Endothelial cell of umbilical vein (primary cell): ENCODE data around the gene NUDCD3. TPM values are rescaled to one million over a fixed set of nuclear protein-coding genes. Genes with fewer than 3 reads are reported as not detected.

Experiments used
- BruUV-seq: library from RNA; stranded (reverse); fragments of 400-500 nt; replicated peaks from 2 replicates; lab custom pipeline; 2021; lab: Mats Ljungman, UMichigan
- CTCF ChIA-PET: fragments of 300-600, 350-600 bp; sonication (Branson Sonifier 250); formaldehyde crosslinking; loops from one replicate; lab custom pipeline; 2021; ENCODE audit warnings: antibody characterized with exemption, inconsistent platforms; lab: Charles Lee
- POLR2A ChIA-PET: fragments of 300-600, 350-600 bp; sonication (Branson Sonifier 250); formaldehyde crosslinking; loops from one replicate; lab custom pipeline; 2021; ENCODE audit warnings: antibody characterized with exemption, inconsistent platforms; lab: Charles Lee
- DNase-seq: peaks from one replicate; pipeline ENCODE4 v3.0.0-alpha.2; 2011; ENCODE audit warnings: low read depth, low spot score
- FAIRE-seq: peaks from 2 replicates; lab custom pipeline; 2011; peaks lifted over from hg19 to GRCh38; lab: Jason Lieb, UNC
- H2AFZ ChIP-seq: 2 replicates; pipeline ENCODE4 v1.6.0; 2012; ENCODE audit warnings: low read depth, low read length, control low read depth, inconsistent platforms
- H3K27ac ChIP-seq: 2 replicates; pipeline ENCODE4 v1.5.1; 2011; ENCODE audit warnings: low read depth, mild to moderate bottlenecking, control low read depth, low read length, moderate library complexity; ENCODE audit not compliant: insufficient read depth
- H3K27me3 ChIP-seq, 2 experiments: 2 replicates each; pipeline versions ENCODE4 v1.6.0 to v1.6.1; 2011; ENCODE audit warnings: low read length in 2 of 2, mixed read lengths in 1 of 2; ENCODE audit not compliant: control insufficient read depth in 2 of 2, insufficient read depth in 2 of 2
- H3K36me3 ChIP-seq, 2 experiments: 2 replicates in 1 of 2; 3 replicates in 1 of 2; pipeline ENCODE4 v1.5.1; 2011; ENCODE audit warnings: low read length in 2 of 2, mild to moderate bottlenecking in 1 of 2, moderate library complexity in 1 of 2; ENCODE audit not compliant: control insufficient read depth in 2 of 2, insufficient read depth in 2 of 2; ENCODE audit errors: extremely low read depth in 1 of 2
- H3K4me1 ChIP-seq: 3 replicates; pipeline ENCODE4 v1.5.1; 2011; ENCODE audit warnings: mild to moderate bottlenecking, low read length; ENCODE audit not compliant: control insufficient read depth, insufficient read depth; ENCODE audit errors: extremely low read depth
- H3K4me2 ChIP-seq: 2 replicates; pipeline ENCODE4 v1.6.1; 2011; ENCODE audit warnings: low read length, control low read depth, mixed read lengths; ENCODE audit not compliant: insufficient read depth
- H3K4me3 ChIP-seq, 3 experiments: fragments of 200-600 bp in 1 of 3; sonication (generic), shearing (Covaris generic) in 1 of 3; replicated peaks in 1 of 3; 2 replicates each; pipeline ENCODE4 v1.5.1; 2011 to 2016; ENCODE audit warnings: control low read depth in 3 of 3, low read length in 3 of 3, mild to moderate bottlenecking in 2 of 3, inconsistent platforms in 1 of 3, low read depth in 1 of 3, moderate library complexity in 1 of 3; ENCODE audit not compliant: insufficient read depth in 1 of 3
- H3K79me2 ChIP-seq: 2 replicates; pipeline ENCODE4 v1.6.0; 2012; ENCODE audit warnings: low read length, inconsistent platforms; ENCODE audit not compliant: control insufficient read depth, insufficient read depth
- H3K9ac ChIP-seq: replicated peaks from 2 replicates; pipeline ENCODE3; 2011; ENCODE audit warnings: low read length, control low read depth; ENCODE audit not compliant: insufficient read depth; ENCODE audit errors: extremely low read depth
- H3K9me1 ChIP-seq: replicated peaks from 3 replicates; pipeline ENCODE4 v1.6.0; 2011; ENCODE audit warnings: mild to moderate bottlenecking, low read length; ENCODE audit not compliant: control insufficient read depth, insufficient read depth; ENCODE audit errors: extremely low read depth
- H3K9me3 ChIP-seq: replicated peaks from 2 replicates; pipeline ENCODE4 v1.5.1; 2012; ENCODE audit warnings: low read length, inconsistent platforms; ENCODE audit not compliant: control insufficient read depth, insufficient read depth
- H4K20me1 ChIP-seq: replicated peaks from 2 replicates; pipeline ENCODE3; 2011; ENCODE audit warnings: mild to moderate bottlenecking, low read length; ENCODE audit not compliant: control insufficient read depth, insufficient read depth; ENCODE audit errors: extremely low read depth
- EZH2 ChIP-seq: IDR thresholded peaks from 2 replicates; pipeline ENCODE4 v1.6.1; 2012; ENCODE audit warnings: borderline replicate concordance, low read depth, mild to moderate bottlenecking, moderate library complexity, low read length, inconsistent platforms; ENCODE audit not compliant: severe bottlenecking
- GATA2 ChIP-seq: IDR thresholded peaks from 2 replicates; pipeline ENCODE4 v1.7.0; 2011; ENCODE audit warnings: low read depth, mild to moderate bottlenecking, moderate library complexity, mixed read lengths, low read length; ENCODE audit not compliant: insufficient read length, insufficient read depth
- JUN ChIP-seq: IDR thresholded peaks from 2 replicates; pipeline ENCODE4 v1.6.1; 2011; ENCODE audit warnings: borderline replicate concordance, low read depth; ENCODE audit not compliant: insufficient read length, insufficient read depth
- MYC ChIP-seq: IDR thresholded peaks from one replicate; pipeline ENCODE4 v1.6.1; 2011; ENCODE audit warnings: mild to moderate bottlenecking, low read depth, low read length
- POLR2A ChIP-seq: IDR thresholded peaks from 2 replicates; pipeline ENCODE4 v1.6.1; 2012; ENCODE audit warnings: low read depth, mild to moderate bottlenecking, control low read depth, low read length
- dilution Hi-C: fragments of 300-500 bp; cut with MboI; formaldehyde crosslinking; loops from one replicate; pipeline ENCODE4 v1.15.0; 2019; ENCODE audit warnings: low sequenced_read_pairs; ENCODE audit not compliant: extremely low pct_ligation_motif_present
- intact Hi-C: fragments of 100-400 bp; cut with micrococcal nuclease; formaldehyde crosslinking; loops from one replicate; pipeline ENCODE4 v1.10.0; 2022
- polyA plus RNA-seq, 4 experiments: library from polyadenylated mRNA; depleted of rRNA in 3 of 4; stranded (reverse) in 3 of 4; unstranded in 1 of 4; fragments of >200 nt; gene quantifications; 2 replicates each; pipeline versions ENCODE4 v1.2.1 to v1.2.3, GENCODE V29; 2011 to 2012; ENCODE audit warnings: missing spikeins in 1 of 4
- total RNA-seq: library from RNA; stranded (reverse); gene quantifications from 2 replicates; pipeline ENCODE4 v1.2.3, GENCODE V29; 2021
- TF ChIP-seq, protein P1 (sequence below): IDR thresholded peaks from 2 replicates; pipeline ENCODE4 v1.6.1; 2011; ENCODE audit not compliant: insufficient read depth, insufficient read length
- TF ChIP-seq, protein P2 (sequence below), 2 donors: IDR thresholded peaks; 1 replicate in 1 of 2; 2 replicates in 1 of 2; pipeline ENCODE4 v1.5.1; 2011; ENCODE audit warnings: low read length in 2 of 2, mild to moderate bottlenecking in 2 of 2, moderate library complexity in 2 of 2, control low read depth in 1 of 2, inconsistent platforms in 1 of 2, low read depth in 1 of 2; ENCODE audit not compliant: insufficient read depth in 1 of 2; ENCODE audit errors: extremely low read depth in 1 of 2

The NUDCD3 gene
- total and polyA plus RNA-seq, 2 donors (not counting 3 experiments of a cell fraction or from before 2014, with no cell fraction given) = 50.6 to 137 TPM

DNA sequence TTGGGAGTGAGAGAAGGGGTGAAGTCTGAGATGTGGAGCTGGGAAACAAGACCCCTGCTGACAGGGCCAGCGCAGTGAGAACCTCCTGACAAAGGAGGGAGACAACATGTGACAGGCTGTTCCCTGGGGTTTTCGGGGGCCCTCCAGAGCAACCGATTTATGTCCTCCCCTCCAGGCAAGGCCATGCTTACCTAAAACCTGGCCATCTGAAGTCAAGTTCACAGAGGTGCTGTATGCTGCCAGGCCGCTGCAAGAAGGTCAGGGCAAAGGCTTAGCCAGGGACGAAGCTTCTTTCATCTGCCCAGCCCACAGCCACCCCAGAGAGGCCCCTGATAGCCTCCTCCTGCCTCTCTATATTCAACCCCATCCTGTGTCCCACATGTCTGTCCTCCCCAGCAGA lies 30.1 kb upstream of the NUDCD3 start:
- FAIRE-seq = no peak
- Histone ChIP-seq H3K9me3 (no peaks in the 10 kb centered on the region), H2AFZ (no peak overlapping the region), H3K4me1 (no peaks in the 10 kb centered on the region), H3K9me1 (no peaks in the 10 kb centered on the region), H3K27me3 (peaks cover 6 to 8% of the 10 kb centered on the region in 2 experiments), H3K9ac (no peak overlapping the region), H4K20me1 (no peaks in the 10 kb centered on the region), H3K27ac (no peak overlapping the region), H3K36me3 (no peaks in the 10 kb centered on the region), H3K4me2 (no peak overlapping the region), H3K79me2 (no peaks in the 10 kb centered on the region), H3K4me3 (no peak overlapping the region)
- no peak for TF ChIP-seq MYC
- no peak for TF ChIP-seq GATA2
- no peak for TF ChIP-seq JUN
- TF ChIP-seq, protein P1, sequence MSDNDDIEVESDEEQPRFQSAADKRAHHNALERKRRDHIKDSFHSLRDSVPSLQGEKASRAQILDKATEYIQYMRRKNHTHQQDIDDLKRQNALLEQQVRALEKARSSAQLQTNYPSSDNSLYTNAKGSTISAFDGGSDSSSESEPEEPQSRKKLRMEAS = no peak
- TF ChIP-seq, protein P2, sequence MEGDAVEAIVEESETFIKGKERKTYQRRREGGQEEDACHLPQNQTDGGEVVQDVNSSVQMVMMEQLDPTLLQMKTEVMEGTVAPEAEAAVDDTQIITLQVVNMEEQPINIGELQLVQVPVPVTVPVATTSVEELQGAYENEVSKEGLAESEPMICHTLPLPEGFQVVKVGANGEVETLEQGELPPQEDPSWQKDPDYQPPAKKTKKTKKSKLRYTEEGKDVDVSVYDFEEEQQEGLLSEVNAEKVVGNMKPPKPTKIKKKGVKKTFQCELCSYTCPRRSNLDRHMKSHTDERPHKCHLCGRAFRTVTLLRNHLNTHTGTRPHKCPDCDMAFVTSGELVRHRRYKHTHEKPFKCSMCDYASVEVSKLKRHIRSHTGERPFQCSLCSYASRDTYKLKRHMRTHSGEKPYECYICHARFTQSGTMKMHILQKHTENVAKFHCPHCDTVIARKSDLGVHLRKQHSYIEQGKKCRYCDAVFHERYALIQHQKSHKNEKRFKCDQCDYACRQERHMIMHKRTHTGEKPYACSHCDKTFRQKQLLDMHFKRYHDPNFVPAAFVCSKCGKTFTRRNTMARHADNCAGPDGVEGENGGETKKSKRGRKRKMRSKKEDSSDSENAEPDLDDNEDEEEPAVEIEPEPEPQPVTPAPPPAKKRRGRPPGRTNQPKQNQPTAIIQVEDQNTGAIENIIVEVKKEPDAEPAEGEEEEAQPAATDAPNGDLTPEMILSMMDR (IDR thresholded peaks at IDR 0.05; ENCODE audit: extremely low read depth in 1 of 2, insufficient read depth in 1 of 2, low read depth in 1 of 2, low read length in 2 of 2) = no peak
- no peak for TF ChIP-seq POLR2A
- TF ChIP-seq EZH2 = no peak
- ChIA-PET POLR2A (no interaction called here), CTCF (interaction anchor here (0.5 to 3.0 kb wide), 3 partner anchors 14 to 287 kb away, joined by 3 to 17 read pairs (median 4); no protein-coding TSS in a partner anchor)
- no TSS peak for BruUV-seq
- dilution Hi-C loops (no loop called here), intact Hi-C loops (no loop called here)
- no peak for DNase-seq
